Measurements from ENCODE around the gene LUC7L3.

DNA sequence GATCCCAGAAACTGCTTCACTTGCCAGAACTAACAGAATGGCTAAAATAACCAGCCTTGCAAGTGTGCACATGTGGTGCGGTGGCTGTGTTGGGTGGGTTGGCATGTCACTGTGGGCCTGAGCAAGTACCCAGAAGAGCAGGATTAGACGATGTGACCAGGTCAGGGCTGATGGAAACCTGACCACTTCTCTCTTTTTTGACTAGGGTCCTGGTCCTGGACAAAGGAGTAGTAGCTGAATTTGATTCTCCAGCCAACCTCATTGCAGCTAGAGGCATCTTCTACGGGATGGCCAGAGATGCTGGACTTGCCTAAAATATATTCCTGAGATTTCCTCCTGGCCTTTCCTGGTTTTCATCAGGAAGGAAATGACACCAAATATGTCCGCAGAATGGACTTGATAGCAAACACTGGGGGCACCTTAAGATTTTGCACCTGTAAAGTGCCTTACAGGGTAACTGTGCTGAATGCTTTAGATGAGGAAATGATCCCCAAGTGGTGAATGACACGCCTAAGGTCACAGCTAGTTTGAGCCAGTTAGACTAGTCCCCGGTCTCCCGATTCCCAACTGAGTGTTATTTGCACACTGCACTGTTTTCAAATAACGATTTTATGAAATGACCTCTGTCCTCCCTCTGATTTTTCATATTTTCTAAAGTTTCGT, 28.4 kb upstream of the LUC7L3 start:
- TF ChIP-seq YY1 (IDR thresholded peaks at IDR 0.05; ENCODE audit: insufficient read depth, insufficient read length): no peak
- TF ChIP-seq ZNF274 (IDR thresholded peaks at IDR 0.05; ENCODE audit: low read depth, low read length): no peak
- no peak for TF ChIP-seq SUZ12 (IDR thresholded peaks at IDR 0.05; ENCODE audit: extremely low read depth, insufficient read depth, insufficient read length)
